Mesendoderm (in vitro differentiated cells): ENCODE measurements around the gene NPAT.
"Not testable (repeated sequence)": the region's sequence is repeated elsewhere in the genome, so short reads cannot be mapped to it uniquely, and the experiment has no call there.

ENCODE experiments used
- DNase-seq: peaks from one replicate; pipeline ENCODE4 v3.0.0; 2013
- H2AK5ac ChIP-seq: 2 replicates; pipeline ENCODE4 v1.6.1; 2013; ENCODE audit warnings: low read length, inconsistent platforms
- H2BK120ac ChIP-seq: 2 replicates; pipeline ENCODE4 v1.6.1; 2013; ENCODE audit warnings: low read depth, mild to moderate bottlenecking, low read length, moderate library complexity, mixed read lengths
- H2BK15ac ChIP-seq: replicated peaks from 2 replicates; pipeline ENCODE4 v1.6.1; 2013; ENCODE audit warnings: low read depth, mild to moderate bottlenecking, moderate library complexity
- H2BK5ac ChIP-seq: 2 replicates; pipeline ENCODE4 v1.6.1; 2013; ENCODE audit warnings: low read length, inconsistent platforms
- H3K18ac ChIP-seq: 2 replicates; pipeline ENCODE4 v1.6.1; 2013; ENCODE audit warnings: mild to moderate bottlenecking, low read length, mixed read lengths
- H3K23ac ChIP-seq: one replicate; pipeline ENCODE4 v1.6.1; 2013; ENCODE audit warnings: low read length
- H3K27ac ChIP-seq: 2 replicates; pipeline ENCODE4 v1.5.1; 2013; ENCODE audit warnings: low read depth, mild to moderate bottlenecking, inconsistent platforms, low read length, moderate library complexity
- H3K27me3 ChIP-seq: 2 replicates; pipeline ENCODE4 v1.6.1; 2013; ENCODE audit warnings: low read length, control low read depth, mild to moderate bottlenecking, inconsistent platforms; ENCODE audit not compliant: insufficient read depth, poor library complexity
- H3K36me3 ChIP-seq: 2 replicates; pipeline ENCODE4 v1.6.1; 2013; ENCODE audit warnings: low read length, inconsistent platforms; ENCODE audit not compliant: control insufficient read depth, insufficient read depth
- H3K4ac ChIP-seq: one replicate; pipeline ENCODE4 v1.6.1; 2013; ENCODE audit warnings: low read depth, mild to moderate bottlenecking, low read length, moderate library complexity
- H3K4me1 ChIP-seq: 2 replicates; pipeline ENCODE4 v1.6.1; 2013; ENCODE audit warnings: low read depth, low read length, inconsistent platforms; ENCODE audit not compliant: control insufficient read depth
- H3K4me2 ChIP-seq: 2 replicates; pipeline ENCODE4 v1.6.1; 2013; ENCODE audit warnings: low read length
- H3K4me3 ChIP-seq: 2 replicates; pipeline ENCODE4 v1.5.1; 2013; ENCODE audit warnings: mild to moderate bottlenecking, low read length
- H3K56ac ChIP-seq: one replicate; pipeline ENCODE4 v1.6.1; 2013; ENCODE audit warnings: low read length
- H3K79me1 ChIP-seq: 2 replicates; pipeline ENCODE4 v1.6.1; 2013; ENCODE audit warnings: low read length, inconsistent platforms
- H3K79me2 ChIP-seq: 2 replicates; pipeline ENCODE4 v1.6.1; 2013; ENCODE audit warnings: mild to moderate bottlenecking, low read length; ENCODE audit not compliant: control insufficient read depth, insufficient read depth
- H3K9ac ChIP-seq: 2 replicates; pipeline ENCODE4 v1.6.1; 2013; ENCODE audit warnings: low read length, inconsistent platforms
- H4K5ac ChIP-seq: one replicate; pipeline ENCODE4 v1.6.1; 2013; ENCODE audit warnings: low read length
- H4K8ac ChIP-seq: one replicate; pipeline ENCODE4 v1.6.1; 2013; ENCODE audit warnings: low read depth, mild to moderate bottlenecking, control low read depth, low read length, moderate library complexity
- WGBS: extraction: QIAGEN DNeasy Blood & Tissue Kit; methylation state at CpG from one replicate; pipeline ENCODE4 v1.1.7; 2013; ENCODE audit warnings: low lambda C conversion rate, missing lambda C conversion rate; ENCODE audit not compliant: insufficient coverage; ENCODE audit errors: extremely low coverage; 5-methylcytosine and 5-hydroxymethylcytosine counted together

The NPAT gene

DNA sequence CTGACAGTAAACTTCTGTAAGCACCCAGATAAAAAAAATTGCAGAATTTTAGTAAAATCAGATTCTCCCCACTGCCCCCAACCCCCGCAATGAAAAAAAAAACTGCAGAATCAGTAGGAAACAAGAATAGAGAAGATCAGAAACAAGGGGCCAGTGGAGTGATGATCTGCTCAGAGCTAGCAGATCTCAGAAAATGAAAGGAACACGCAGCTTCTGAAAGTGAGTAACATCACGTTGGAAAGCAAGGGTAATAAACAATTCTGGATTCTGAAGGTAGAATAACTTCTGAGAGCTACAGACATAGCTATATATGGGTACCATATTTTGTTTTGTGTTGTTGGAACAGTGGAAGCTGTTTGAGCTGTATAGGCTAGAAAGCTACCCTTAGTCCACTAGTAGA, 77.8 kb downstream of the NPAT start:
- H4K8ac ChIP-seq, result no peak overlapping the region
- no peaks in the 10 kb centered on the region for H3K79me2 ChIP-seq
- no CpG with 5 or more reads among the region's 3 CpGs for WGBS
- no peaks in the 10 kb centered on the region for H3K79me1 ChIP-seq
- H2BK15ac ChIP-seq, result no peak overlapping the region
- no peak overlapping the region for H3K27ac ChIP-seq
- no peaks in the 10 kb centered on the region for H3K36me3 ChIP-seq
- H4K5ac ChIP-seq, result no peak overlapping the region
- no peak overlapping the region for H3K9ac ChIP-seq
- H3K4ac ChIP-seq, result no peak overlapping the region
- H3K18ac ChIP-seq, result no peak overlapping the region
- no peak overlapping the region for H2AK5ac ChIP-seq
- no peak overlapping the region for H2BK5ac ChIP-seq
- DNase-seq, result no peak
- no peaks in the 10 kb centered on the region for H3K27me3 ChIP-seq
- H3K4me3 ChIP-seq, result no peak overlapping the region
- H2BK120ac ChIP-seq, result no peak overlapping the region
- H3K4me2 ChIP-seq, result no peak overlapping the region
- no peaks in the 10 kb centered on the region for H3K4me1 ChIP-seq
- no peak overlapping the region for H3K23ac ChIP-seq
- no peak overlapping the region for H3K56ac ChIP-seq

DNA sequence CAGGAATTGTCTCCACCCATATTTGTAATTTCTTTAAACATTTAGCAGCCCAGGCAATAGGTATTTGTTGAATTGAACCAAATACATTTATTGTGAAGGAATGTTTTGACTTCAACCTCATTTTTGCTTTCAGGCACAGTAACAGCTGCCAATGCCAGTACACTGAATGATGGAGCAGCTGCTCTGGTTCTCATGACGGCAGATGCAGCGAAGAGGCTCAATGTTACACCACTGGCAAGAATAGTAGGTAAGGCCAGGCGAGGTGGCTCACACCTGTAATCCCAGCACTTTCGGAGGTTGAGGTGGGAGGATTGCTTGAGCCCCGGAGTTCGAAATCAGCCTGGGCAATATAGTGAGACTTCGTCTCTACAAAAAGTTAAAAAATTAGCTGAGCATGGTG, 80.1 kb downstream of the NPAT start:
- Histone ChIP-seq H3K56ac (no peak overlapping the region), H3K79me1 (no peaks in the 10 kb centered on the region), H2AK5ac (no peak overlapping the region), H4K8ac (no peak overlapping the region), H4K5ac (no peak overlapping the region), H3K27me3 (no peaks in the 10 kb centered on the region), H2BK15ac (no peak overlapping the region), H2BK120ac (no peak overlapping the region), H3K27ac (no peak overlapping the region), H3K36me3 (no peaks in the 10 kb centered on the region), H3K79me2 (no peaks in the 10 kb centered on the region), H3K4me3 (no peak overlapping the region), H3K23ac (no peak overlapping the region), H2BK5ac (no peak overlapping the region), H3K9ac (no peak overlapping the region), H3K4me1 (no peaks in the 10 kb centered on the region), H3K4ac (no peak overlapping the region), H3K18ac (no peak overlapping the region), H3K4me2 (no peak overlapping the region)
- DNase-seq, result no peak
- no CpG with 5 or more reads among the region's 7 CpGs for WGBS

DNA sequence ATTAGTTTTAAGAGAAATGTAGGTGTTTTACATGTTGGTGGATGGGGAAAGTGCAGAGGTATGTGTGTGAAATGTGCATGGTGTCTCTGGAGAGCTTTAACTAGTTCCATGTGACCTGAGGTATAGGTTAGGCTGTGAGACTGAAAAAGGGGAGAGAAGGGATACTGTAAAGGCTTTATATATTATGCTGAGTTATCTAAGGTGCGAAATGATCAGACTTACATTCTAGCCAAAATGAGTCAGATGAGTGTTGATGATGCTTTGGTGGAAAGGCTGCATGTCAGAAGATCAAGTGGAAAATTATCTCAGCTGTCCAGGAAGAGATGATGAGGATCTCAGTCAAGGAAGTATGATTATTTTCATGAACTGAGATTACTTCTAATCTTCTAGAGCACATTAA, 85.2 kb downstream of the NPAT start:
- H3K27ac ChIP-seq, result no peak overlapping the region
- H3K23ac ChIP-seq, result no peak overlapping the region

DNA sequence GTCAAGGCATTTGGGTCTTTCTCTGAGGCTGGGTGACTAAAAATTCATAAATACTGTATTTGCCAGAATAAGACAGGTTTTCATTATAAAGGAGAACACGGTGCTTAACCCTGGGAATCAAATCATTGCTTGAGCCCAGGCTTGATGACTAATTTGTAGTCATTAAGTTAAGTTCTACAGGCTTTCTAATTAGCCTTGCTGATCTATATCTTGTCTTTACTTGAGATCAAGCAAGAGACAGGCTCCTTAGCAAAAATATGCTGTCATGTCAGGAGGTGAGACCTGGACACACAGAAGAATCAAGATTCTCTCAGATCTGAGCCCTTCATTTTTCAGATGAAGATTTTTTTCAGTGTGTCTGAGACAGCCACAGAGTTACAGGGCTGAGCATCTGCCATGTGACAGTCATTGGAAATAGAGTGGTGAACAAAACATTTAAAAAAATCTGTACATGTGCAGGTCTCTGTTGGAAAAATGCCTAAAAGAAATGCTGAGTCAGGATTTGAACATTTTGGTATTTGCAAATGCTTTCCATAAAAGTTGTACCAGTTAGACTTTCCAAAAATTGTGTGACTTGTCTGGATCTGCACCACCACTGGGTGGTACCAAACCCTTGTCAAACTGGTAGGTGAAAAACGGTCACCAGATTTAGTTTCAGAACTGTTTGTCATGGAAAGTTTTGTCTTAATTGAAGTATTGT, 86.4 kb downstream of the NPAT start:
- H3K4me1 ChIP-seq, result no peaks in the 10 kb centered on the region
- no peak overlapping the region for H3K4me2 ChIP-seq
- no peak overlapping the region for H2BK120ac ChIP-seq
- H4K8ac ChIP-seq, result no peak overlapping the region
- H4K5ac ChIP-seq, result no peak overlapping the region
- no peaks in the 10 kb centered on the region for H3K27me3 ChIP-seq
- no peaks in the 10 kb centered on the region for H3K79me2 ChIP-seq
- no peak overlapping the region for H3K9ac ChIP-seq
- no peak for DNase-seq
- H3K27ac ChIP-seq, result no peak overlapping the region
- WGBS, result no CpG with 5 or more reads among the region's 2 CpGs
- H2AK5ac ChIP-seq, result no peak overlapping the region
- no peak overlapping the region for H2BK15ac ChIP-seq
- no peak overlapping the region for H3K4ac ChIP-seq
- no peak overlapping the region for H3K4me3 ChIP-seq
- no peak overlapping the region for H2BK5ac ChIP-seq
- no peak overlapping the region for H3K56ac ChIP-seq
- no peaks in the 10 kb centered on the region for H3K36me3 ChIP-seq
- H3K79me1 ChIP-seq, result no peaks in the 10 kb centered on the region
- no peak overlapping the region for H3K18ac ChIP-seq
- no peak overlapping the region for H3K23ac ChIP-seq

More for the DNA sequence above, 85.2 kb downstream of the NPAT start:
- no CpG with 5 or more reads among the region's 1 CpG for WGBS
- H2BK5ac ChIP-seq, result no peak overlapping the region
- H3K4me3 ChIP-seq, result no peak overlapping the region
- no peak for DNase-seq
- no peak overlapping the region for H3K18ac ChIP-seq
- no peak overlapping the region for H2BK120ac ChIP-seq
- H3K79me2 ChIP-seq, result no peaks in the 10 kb centered on the region
- H3K4me2 ChIP-seq, result no peak overlapping the region
- H2AK5ac ChIP-seq, result no peak overlapping the region
- H3K9ac ChIP-seq, result no peak overlapping the region
- H3K4me1 ChIP-seq, result no peaks in the 10 kb centered on the region
- no peak overlapping the region for H4K8ac ChIP-seq
- H4K5ac ChIP-seq, result no peak overlapping the region
- no peaks in the 10 kb centered on the region for H3K79me1 ChIP-seq
- no peak overlapping the region for H3K56ac ChIP-seq
- H3K27me3 ChIP-seq, result no peaks in the 10 kb centered on the region
- H3K36me3 ChIP-seq, result no peaks in the 10 kb centered on the region
- no peak overlapping the region for H2BK15ac ChIP-seq
- no peak overlapping the region for H3K4ac ChIP-seq

DNA sequence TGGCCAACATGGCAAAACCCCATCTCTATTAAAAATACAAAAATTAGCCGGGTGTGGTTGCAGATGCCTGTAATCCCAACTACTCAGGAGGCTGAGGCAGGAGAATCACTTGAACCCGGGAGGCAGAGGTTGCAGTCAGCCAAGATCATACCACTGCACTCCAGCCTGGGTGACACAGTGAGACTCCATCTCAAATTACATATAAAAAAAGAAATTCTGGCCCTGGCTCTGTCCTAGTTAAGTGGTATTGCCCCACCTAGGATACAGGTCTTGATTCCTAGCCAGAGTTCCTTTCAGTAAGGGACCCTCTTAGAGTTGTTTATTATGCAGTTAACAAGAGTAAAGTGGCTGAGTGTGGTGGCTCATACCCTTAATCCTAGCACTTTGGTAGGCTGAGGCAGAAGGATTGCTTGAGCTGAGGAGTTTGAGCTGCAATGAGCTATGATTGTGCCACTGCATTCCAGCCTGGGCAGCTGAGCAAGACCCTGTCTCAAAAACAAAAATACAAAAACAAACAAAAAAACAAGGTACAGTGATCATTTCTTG, 89.4 kb downstream of the NPAT start:
- not testable (repeated sequence) for H3K4me1 ChIP-seq, H3K79me2 ChIP-seq, H3K18ac ChIP-seq, H3K4ac ChIP-seq, H3K9ac ChIP-seq, H3K4me2 ChIP-seq, H2AK5ac ChIP-seq, H3K23ac ChIP-seq, H3K27ac ChIP-seq, H2BK120ac ChIP-seq, H2BK15ac ChIP-seq, H3K4me3 ChIP-seq, H3K79me1 ChIP-seq, H2BK5ac ChIP-seq, H3K27me3 ChIP-seq, H4K5ac ChIP-seq, H3K56ac ChIP-seq, DNase-seq, H4K8ac ChIP-seq, H3K36me3 ChIP-seq
- WGBS, result no CpG with 5 or more reads among the region's 2 CpGs

DNA sequence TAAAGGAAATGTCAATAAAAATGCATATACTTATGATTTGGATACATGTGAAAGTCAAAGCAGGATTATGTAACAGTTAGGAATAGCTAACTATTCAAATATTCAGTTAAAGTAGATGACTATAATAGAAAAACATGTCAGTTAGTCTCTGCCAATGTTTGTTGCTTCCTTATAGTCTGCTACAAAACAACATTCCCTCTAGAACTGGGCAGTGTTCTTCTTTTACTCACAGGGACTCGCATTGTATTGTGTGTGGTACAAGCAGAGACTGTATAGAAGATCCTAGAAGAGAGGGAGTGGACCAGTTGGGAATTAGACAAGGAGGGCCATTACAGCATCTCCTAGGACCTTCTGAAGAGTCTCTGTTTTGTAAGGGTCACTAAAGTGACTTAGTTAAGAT, 90.4 kb downstream of the NPAT start:
- no peak overlapping the region for H3K4me2 ChIP-seq
- WGBS, result no CpG with 5 or more reads among the region's 1 CpG
- no peak overlapping the region for H3K27ac ChIP-seq

More for the DNA sequence above, 90.4 kb downstream of the NPAT start:
- H3K79me1 ChIP-seq, result no peaks in the 10 kb centered on the region
- no peaks in the 10 kb centered on the region for H3K79me2 ChIP-seq
- no peak overlapping the region for H3K23ac ChIP-seq
- no peak overlapping the region for H3K4me3 ChIP-seq
- no peak overlapping the region for H2BK5ac ChIP-seq
- H3K36me3 ChIP-seq, result no peaks in the 10 kb centered on the region
- H3K56ac ChIP-seq, result no peak overlapping the region
- no peak overlapping the region for H3K4ac ChIP-seq
- H4K5ac ChIP-seq, result no peak overlapping the region
- H3K9ac ChIP-seq, result no peak overlapping the region
- no peak for DNase-seq
- no peak overlapping the region for H2BK120ac ChIP-seq
- no peak overlapping the region for H4K8ac ChIP-seq
- H3K27me3 ChIP-seq, result no peaks in the 10 kb centered on the region
- H3K4me1 ChIP-seq, result no peaks in the 10 kb centered on the region
- H2BK15ac ChIP-seq, result no peak overlapping the region
- no peak overlapping the region for H2AK5ac ChIP-seq
- no peak overlapping the region for H3K18ac ChIP-seq
